ENCODE measurements around the gene APPL1. TPM values are rescaled to one million over a fixed set of nuclear protein-coding genes. Genes with fewer than 3 reads are reported as not detected.

APPL1 gene
- total and polyA plus RNA-seq, 2 experiments from 2014 or later = 35.6 to 55.8 TPM

DNA sequence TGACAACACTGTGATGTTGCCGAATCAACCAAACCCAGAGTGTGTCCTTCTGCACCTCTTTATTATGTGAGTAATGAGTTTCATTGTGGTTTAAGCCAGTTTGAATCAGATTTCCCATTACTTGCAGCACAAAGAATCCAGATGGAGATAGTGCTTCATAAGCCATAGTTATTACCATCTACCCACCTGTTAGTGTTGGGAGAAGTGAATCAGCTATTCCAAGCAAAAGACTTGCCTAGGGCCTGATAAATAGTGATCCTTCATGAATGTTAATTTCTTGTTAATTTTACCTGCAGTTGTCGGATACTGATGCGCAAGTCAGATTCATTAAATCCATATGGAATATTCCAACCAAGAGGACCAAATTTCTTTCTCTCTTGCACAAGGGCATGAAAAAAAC, 86.7 kb downstream of the APPL1 start:
- Histone ChIP-seq H2AFZ (no peak overlapping the region), H3K4me1 (ENCODE audit: insufficient read depth) (no peaks in the 10 kb centered on the region), H3K9ac (no peak overlapping the region), H3K79me2 (ENCODE audit: insufficient read depth) (no peaks in the 10 kb centered on the region), H3K27me3 (replicated peaks; ENCODE audit: insufficient read depth) (no peaks in the 10 kb centered on the region; the same call in 1 of the 2 replicates), H3K9me3 (ENCODE audit: low read depth) (no peaks in the 10 kb centered on the region), H4K20me1 (ENCODE audit: insufficient read depth) (no peaks in the 10 kb centered on the region), H3F3A (ENCODE audit: insufficient read depth) (no peaks in the 10 kb centered on the region), H3K27ac (no peak overlapping the region), H3K4me3 (no peak overlapping the region), H3K4me2 (ENCODE audit: unreplicated experiment) (no peak overlapping the region), H3K36me3 (ENCODE audit: low read depth) (no peaks in the 10 kb centered on the region), H3K9me2 (ENCODE audit: insufficient read depth) (no peaks in the 10 kb centered on the region)
- TF ChIP-seq EZH2phosphoT487 (IDR thresholded peaks at IDR 0.05; ENCODE audit: insufficient read depth, low read depth) (no peak), EZH2 (IDR thresholded peaks at IDR 0.05; ENCODE audit: insufficient read depth, poor library complexity, severe bottlenecking) (no peak)
- no peak for DNase-seq
- in situ Hi-C loops (cut with MboI) = no loop called here
- 83 to 84% methylated on average over 3 of the region's 3 CpGs for WGBS, 2 experiments (ENCODE audit: low coverage in 1 of 2, low lambda C conversion rate in 2 of 2, missing lambda C conversion rate in 2 of 2)

Other genes starting within 250 kb of the APPL1 start
- not detected in 2 replicates for gene SPATA12, start 167.1 kb upstream of the APPL1 start, total RNA-seq (2014; rRNA removed; shearing (Covaris generic))
- not detected in 2 replicates for gene SPATA12, start 167.1 kb upstream of the APPL1 start, polyA plus RNA-seq (2016; fragmentation: Nextera tagmentation; extraction: Ambion mirVana)
- gene IL17RD, start 62.4 kb upstream of the APPL1 start, total RNA-seq (2014; rRNA removed; shearing (Covaris generic)) = 0.76 and 1.2 TPM in 2 replicates
- gene IL17RD, start 62.4 kb upstream of the APPL1 start, polyA plus RNA-seq (2016; fragmentation: Nextera tagmentation; extraction: Ambion mirVana) = 0.34 and 0.42 TPM in 2 replicates
- not detected in 2 replicates for gene HESX1, start 27.8 kb upstream of the APPL1 start, total RNA-seq (2014; rRNA removed; shearing (Covaris generic))
- 0.58 and 1.1 TPM in 2 replicates for gene HESX1, start 27.8 kb upstream of the APPL1 start, polyA plus RNA-seq (2016; fragmentation: Nextera tagmentation; extraction: Ambion mirVana)
- not detected in 2 replicates for gene ASB14, start 65.0 kb downstream of the APPL1 start, total RNA-seq (2014; rRNA removed; shearing (Covaris generic))
- gene ASB14, start 65.0 kb downstream of the APPL1 start, polyA plus RNA-seq (2016; fragmentation: Nextera tagmentation; extraction: Ambion mirVana) = 0.15 TPM in 2 replicates